Measurements from ENCODE around the gene ZFAND2B. TPM values are rescaled to one million over a fixed set of nuclear protein-coding genes. Genes with fewer than 3 reads are reported as not detected.

ZFAND2B gene
- total and polyA plus RNA-seq, 10 donors, result 39.4 to 77.7 (median 52.4) TPM

GRCh38 chr2:219210886-219211362 lies 4.3 kb downstream of the ZFAND2B start:
- intact Hi-C loops (cut with DNase I; ENCODE audit: low total_unique reads), result no loop called here
- Histone ChIP-seq H3K27ac (peak overlapping the region in 6 of 8 donors; percentile 24 to 96 (median 66)), H3K9me3 (no peaks in the 10 kb centered on the region), H3K4me1 (peaks cover 7 to 66% (median 33%) of the 10 kb centered on the region in 6 donors), H3K27me3 (replicated peaks in 1 of 7) (no peaks in the 10 kb centered on the region), H3K36me3 (peaks cover 0 to 78% (median 15%) of the 10 kb centered on the region in 6 donors), H3K4me3 (no peak overlapping the region)
- TF ChIP-seq POLR2A (IDR thresholded peaks at IDR 0.05) (no peak), POLR2AphosphoS5 (IDR thresholded peaks at IDR 0.05) (no peak)
- TF ChIP-seq, protein P1, sequence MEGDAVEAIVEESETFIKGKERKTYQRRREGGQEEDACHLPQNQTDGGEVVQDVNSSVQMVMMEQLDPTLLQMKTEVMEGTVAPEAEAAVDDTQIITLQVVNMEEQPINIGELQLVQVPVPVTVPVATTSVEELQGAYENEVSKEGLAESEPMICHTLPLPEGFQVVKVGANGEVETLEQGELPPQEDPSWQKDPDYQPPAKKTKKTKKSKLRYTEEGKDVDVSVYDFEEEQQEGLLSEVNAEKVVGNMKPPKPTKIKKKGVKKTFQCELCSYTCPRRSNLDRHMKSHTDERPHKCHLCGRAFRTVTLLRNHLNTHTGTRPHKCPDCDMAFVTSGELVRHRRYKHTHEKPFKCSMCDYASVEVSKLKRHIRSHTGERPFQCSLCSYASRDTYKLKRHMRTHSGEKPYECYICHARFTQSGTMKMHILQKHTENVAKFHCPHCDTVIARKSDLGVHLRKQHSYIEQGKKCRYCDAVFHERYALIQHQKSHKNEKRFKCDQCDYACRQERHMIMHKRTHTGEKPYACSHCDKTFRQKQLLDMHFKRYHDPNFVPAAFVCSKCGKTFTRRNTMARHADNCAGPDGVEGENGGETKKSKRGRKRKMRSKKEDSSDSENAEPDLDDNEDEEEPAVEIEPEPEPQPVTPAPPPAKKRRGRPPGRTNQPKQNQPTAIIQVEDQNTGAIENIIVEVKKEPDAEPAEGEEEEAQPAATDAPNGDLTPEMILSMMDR (IDR thresholded peaks at IDR 0.05 in 8 of 11, conservative IDR thresholded peaks at IDR 0.05 in 3 of 11), result no peak
- WGBS, 5 donors, result 82 to 90% (median 85%) methylated on average over 9 of the region's 9 CpGs
- DNase-seq, result no peak

DNA sequence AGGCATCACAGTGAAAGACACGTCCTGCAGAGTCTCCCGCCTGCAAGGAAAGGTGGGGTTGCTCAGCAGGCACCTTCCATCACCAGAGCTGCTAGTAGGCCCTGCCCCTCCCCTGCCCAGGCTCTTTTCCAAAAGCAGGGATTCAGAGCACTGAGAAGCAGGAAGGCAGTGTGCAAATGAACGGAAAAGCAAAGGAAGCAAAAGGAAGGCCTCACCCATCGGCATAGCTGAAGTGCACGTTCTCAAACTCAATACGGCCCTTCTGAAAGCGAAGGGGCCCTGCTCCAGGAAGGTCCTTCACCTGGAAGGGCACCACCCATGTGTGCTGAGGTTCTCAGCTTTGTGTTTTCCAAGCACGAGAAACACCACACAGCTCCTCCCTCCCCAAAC lies 6.4 kb downstream of the ZFAND2B start:
- Histone ChIP-seq H3K9me3 (no peaks in the 10 kb centered on the region), H3K4me1 (peaks cover 9 to 69% (median 28%) of the 10 kb centered on the region in 6 donors), H3K36me3 (peaks cover 0 to 77% (median 15%) of the 10 kb centered on the region in 6 donors), H3K4me3 (no peak overlapping the region), H3K27me3 (replicated peaks in 1 of 7) (no peaks in the 10 kb centered on the region), H3K27ac (peak overlapping the region in 3 of 8 donors; percentile 39 to 54 (median 42))
- no peak for DNase-seq
- 82 to 91% (median 86%) methylated on average over 8 of the region's 8 CpGs for WGBS, 5 donors
- intact Hi-C loops (cut with DNase I; ENCODE audit: low total_unique reads), result no loop called here
- no peak for TF ChIP-seq POLR2A (IDR thresholded peaks at IDR 0.05)
- no peak for TF ChIP-seq POLR2AphosphoS5 (IDR thresholded peaks at IDR 0.05)
- TF ChIP-seq, protein P1 (IDR thresholded peaks at IDR 0.05 in 8 of 11, conservative IDR thresholded peaks at IDR 0.05 in 3 of 11), result no peak

DNA sequence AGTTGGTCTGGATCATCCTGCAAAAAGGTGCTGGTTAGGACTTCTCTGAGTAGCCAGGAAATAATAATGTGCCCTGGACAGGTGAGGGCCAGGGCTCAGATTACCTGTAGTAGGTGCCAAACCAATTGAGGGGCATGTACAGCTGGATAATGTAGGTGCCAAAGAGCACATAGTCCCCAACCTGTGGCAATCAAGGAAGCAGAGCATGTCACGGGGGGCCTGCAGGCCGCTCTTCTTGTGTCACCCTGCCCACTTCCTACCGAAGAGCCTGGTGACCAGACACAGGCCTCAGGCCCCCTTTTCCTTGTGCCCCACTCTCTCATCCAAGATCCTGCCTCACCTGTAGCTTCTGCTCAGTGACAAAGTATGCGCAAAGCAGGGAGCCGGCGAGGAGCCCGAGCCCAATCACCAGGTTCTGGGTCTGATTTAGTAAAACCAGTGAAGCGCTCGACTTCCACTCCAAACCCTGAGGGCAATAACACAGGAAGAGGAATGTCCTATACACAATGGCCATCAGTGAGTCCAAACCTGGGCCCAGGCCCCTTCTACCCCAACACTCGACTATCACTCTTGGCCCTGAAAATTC lies 7.0 kb downstream of the ZFAND2B start:
- intact Hi-C loops (cut with DNase I; ENCODE audit: low total_unique reads), result no loop called here
- Histone ChIP-seq H3K27ac (peak overlapping the region in 3 of 8 donors; percentile 39 to 54 (median 42)), H3K9me3 (no peaks in the 10 kb centered on the region), H3K36me3 (peaks cover 0 to 71% (median 12%) of the 10 kb centered on the region in 6 donors), H3K4me1 (peaks cover 11 to 69% (median 29%) of the 10 kb centered on the region in 6 donors), H3K4me3 (no peak overlapping the region), H3K27me3 (replicated peaks in 1 of 7) (no peaks in the 10 kb centered on the region)
- no peak for DNase-seq
- WGBS, 5 donors, result 82 to 94% (median 91%) methylated on average over 10 of the region's 10 CpGs
- TF ChIP-seq POLR2AphosphoS5 (IDR thresholded peaks at IDR 0.05) (no peak), POLR2A (IDR thresholded peaks at IDR 0.05) (no peak)
- TF ChIP-seq, protein P1 (IDR thresholded peaks at IDR 0.05 in 8 of 11, conservative IDR thresholded peaks at IDR 0.05 in 3 of 11), result no peak

DNA sequence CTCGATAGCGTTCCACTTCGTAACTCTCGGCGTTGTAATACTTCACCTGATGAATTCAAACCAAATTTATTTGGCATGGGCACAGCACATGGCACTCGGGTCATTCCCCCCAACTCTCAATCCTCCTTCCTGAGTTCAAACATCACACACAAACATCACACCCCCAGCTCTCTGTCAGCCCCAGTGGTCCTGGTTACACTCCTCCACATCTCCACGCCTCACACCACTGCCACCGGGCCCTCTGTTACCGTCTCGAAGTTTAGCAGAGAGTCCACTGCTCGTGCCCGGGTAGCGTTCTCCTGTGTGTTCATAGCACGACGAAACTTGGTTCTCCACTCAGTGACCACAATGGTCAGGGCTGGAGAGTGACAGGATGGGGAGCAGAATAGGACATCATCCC lies 7.6 kb downstream of the ZFAND2B start:
- H3K27ac ChIP-seq, result peak overlapping the region in 1 of 8 donors; percentile 42
- intact Hi-C loops (cut with DNase I; ENCODE audit: low total_unique reads), result no loop called here
- H3K4me3 ChIP-seq, result no peak overlapping the region
- no peaks in the 10 kb centered on the region for H3K27me3 ChIP-seq (replicated peaks in 1 of 7)
- no peaks in the 10 kb centered on the region for H3K9me3 ChIP-seq
- H3K4me1 ChIP-seq, result peaks cover 15 to 69% (median 31%) of the 10 kb centered on the region in 6 donors
- WGBS, 5 donors, result 94 to 97% (median 96%) methylated on average over 15 of the region's 15 CpGs
- no peak for TF ChIP-seq POLR2A (IDR thresholded peaks at IDR 0.05)
- H3K36me3 ChIP-seq, result peaks cover 0 to 66% (median 7%) of the 10 kb centered on the region in 6 donors
- no peak for DNase-seq

All from spleen (tissue), 11 donors.